Common myeloid progenitor, CD34-positive (primary cell): ENCODE data around the gene CYGB.

Source experiments
- CTCF ChIA-PET: fragments of 350-600 bp; sonication (Branson Sonifier 250); formaldehyde crosslinking; loops from one replicate; lab custom pipeline; 2021; ENCODE audit warnings: antibody characterized with exemption; lab: Charles Lee
- POLR2A ChIA-PET: fragments of 350-600 bp; sonication (Branson Sonifier 250); formaldehyde crosslinking; loops from one replicate; lab custom pipeline; 2021; ENCODE audit warnings: antibody characterized with exemption; lab: Charles Lee
- DNase-seq, 3 donors: peaks; one replicate each; pipeline versions ENCODE4 v3.0.0 to v3.0.0-alpha.2; 2013
- H3K27ac ChIP-seq, 2 experiments: 1 replicate in 1 of 2; 2 replicates in 1 of 2; pipeline ENCODE4 v1.7.0; 2013; ENCODE audit warnings: inconsistent platforms in 2 of 2, low read length in 2 of 2, mild to moderate bottlenecking in 2 of 2, low read depth in 1 of 2, moderate library complexity in 1 of 2; ENCODE audit not compliant: severe bottlenecking in 2 of 2, insufficient read depth in 1 of 2, poor library complexity in 1 of 2
- H3K27me3 ChIP-seq, 5 experiments: replicated peaks in 2 of 5; 1 replicate in 3 of 5; 2 replicates in 2 of 5; pipeline versions ENCODE4 v1.6.1 to v1.7.0; 2013; ENCODE audit warnings: low read length in 4 of 5, mild to moderate bottlenecking in 2 of 5, moderate library complexity in 2 of 5, inconsistent platforms in 1 of 5; ENCODE audit not compliant: insufficient read depth in 5 of 5, control insufficient read depth in 4 of 5
- H3K36me3 ChIP-seq, 4 experiments: 1 replicate in 2 of 4; 2 replicates in 2 of 4; pipeline versions ENCODE4 v1.6.1 to v1.7.0; 2013; ENCODE audit warnings: low read length in 3 of 4, control low read depth in 1 of 4, mild to moderate bottlenecking in 1 of 4; ENCODE audit not compliant: control insufficient read depth in 4 of 4, insufficient read depth in 4 of 4
- H3K4me1 ChIP-seq, 4 experiments: 1 replicate in 3 of 4; 2 replicates in 1 of 4; pipeline versions ENCODE4 v1.6.1 to v1.7.1; 2013; ENCODE audit warnings: low read length in 3 of 4, mild to moderate bottlenecking in 3 of 4, control low read depth in 1 of 4, inconsistent platforms in 1 of 4, moderate library complexity in 1 of 4; ENCODE audit not compliant: control insufficient read depth in 4 of 4, insufficient read depth in 4 of 4; ENCODE audit errors: control extremely low read depth in 1 of 4
- H3K4me3 ChIP-seq, 7 experiments: 1 replicate in 4 of 7; 2 replicates in 3 of 7; pipeline versions ENCODE4 v1.5.1 to v1.7.0; 2013; ENCODE audit warnings: mild to moderate bottlenecking in 7 of 7, low read length in 6 of 7, moderate library complexity in 6 of 7, inconsistent platforms in 2 of 7, low read depth in 2 of 7, control low read depth in 1 of 7; ENCODE audit not compliant: insufficient read depth in 4 of 7, control insufficient read depth in 1 of 7; ENCODE audit errors: extremely low read depth in 1 of 7
- H3K9me3 ChIP-seq, 5 experiments: 1 replicate in 4 of 5; 2 replicates in 1 of 5; pipeline versions ENCODE4 v1.6.1 to v1.7.1; 2013; ENCODE audit warnings: low read length in 4 of 5, mild to moderate bottlenecking in 2 of 5, inconsistent platforms in 1 of 5, low read depth in 1 of 5, moderate library complexity in 1 of 5; ENCODE audit not compliant: control insufficient read depth in 4 of 5, insufficient read depth in 2 of 5; ENCODE audit errors: control extremely low read depth in 1 of 5
- WGBS: methylation state at CpG from one replicate; pipeline ENCODE4 v1.1.5; 2013; ENCODE audit not compliant: insufficient coverage; 5-methylcytosine and 5-hydroxymethylcytosine counted together

The CYGB gene

DNA sequence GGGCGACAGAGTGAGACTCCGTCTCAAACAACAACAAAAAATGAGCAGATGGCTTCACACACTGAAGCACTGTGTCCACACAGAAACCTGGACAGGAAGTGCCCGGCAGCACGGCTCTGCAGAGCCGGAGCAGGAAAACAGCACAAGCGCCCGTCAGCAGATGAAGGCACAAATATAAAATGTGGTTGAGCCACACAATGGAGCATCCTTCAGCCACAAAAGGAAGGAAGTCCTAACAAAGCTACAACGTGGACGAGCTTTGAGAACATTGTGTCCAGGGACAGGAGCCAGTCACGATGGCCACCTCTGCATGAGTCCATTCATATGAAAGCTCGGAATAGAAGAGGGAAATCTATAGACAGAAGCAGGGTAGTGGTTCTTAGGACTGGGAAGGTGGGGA, 51.9 kb downstream of the CYGB start:
- H3K9me3 ChIP-seq = no peaks in the 10 kb centered on the region
- no peaks in the 10 kb centered on the region for H3K27me3 ChIP-seq
- no peaks in the 10 kb centered on the region for H3K36me3 ChIP-seq
- ChIA-PET POLR2A (interaction anchor here (0.6 kb wide), 1 partner anchor 216 kb away, joined by 3 read pairs; no protein-coding TSS in a partner anchor), CTCF (interaction anchor here (0.8 to 37.8 kb wide), 3 partner anchors 15 to 20 kb away, joined by 3 to 787 read pairs (median 3); partner anchors contain the start of genes AANAT, RHBDF2 and UBE2O)
- no peak overlapping the region for H3K4me3 ChIP-seq
- H3K27ac ChIP-seq = no peak overlapping the region
- WGBS = 48% methylated on average over 10 of the region's 11 CpGs
- no peak for DNase-seq
- H3K4me1 ChIP-seq = peaks cover 0 to 26% (median 16%) of the 10 kb centered on the region in 4 experiments

DNA sequence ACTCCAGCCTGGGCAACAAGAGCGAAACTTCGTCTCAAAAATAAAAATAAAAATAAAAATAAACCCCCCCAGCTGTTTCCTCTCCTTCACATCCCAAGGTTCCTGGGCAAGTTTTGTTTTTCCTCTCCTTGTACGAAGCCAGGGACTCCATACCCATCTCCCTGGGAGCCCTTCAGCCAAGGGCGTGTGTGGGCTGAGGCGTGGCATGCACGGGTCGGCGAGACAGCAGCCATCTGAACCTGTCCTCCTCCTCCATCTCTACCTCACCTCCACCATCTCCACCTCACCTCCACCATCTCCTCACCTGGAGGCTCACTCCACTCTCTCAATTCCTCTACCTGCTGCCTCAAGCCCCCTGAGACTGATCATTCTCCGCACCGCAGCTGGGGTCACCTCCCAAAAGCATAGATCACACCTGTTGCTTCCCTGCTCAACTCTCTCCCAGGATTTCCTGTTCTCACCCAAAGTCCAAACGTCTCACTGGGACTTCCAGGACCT, 53.2 kb downstream of the CYGB start:
- DNase-seq = no peak
- Histone ChIP-seq H3K27ac (no peak overlapping the region), H3K4me1 (peaks cover 0 to 31% (median 18%) of the 10 kb centered on the region in 4 experiments), H3K36me3 (no peaks in the 10 kb centered on the region), H3K27me3 (no peaks in the 10 kb centered on the region), H3K4me3 (no peak overlapping the region), H3K9me3 (no peaks in the 10 kb centered on the region)
- ChIA-PET CTCF (interaction anchor here (1.1 to 37.8 kb wide), 2 partner anchors 9 to 19 kb away, joined by 5 to 787 read pairs; partner anchors contain the start of genes AANAT and UBE2O), POLR2A (no interaction called here)
- 95% methylated on average over 9 of the region's 11 CpGs for WGBS

DNA sequence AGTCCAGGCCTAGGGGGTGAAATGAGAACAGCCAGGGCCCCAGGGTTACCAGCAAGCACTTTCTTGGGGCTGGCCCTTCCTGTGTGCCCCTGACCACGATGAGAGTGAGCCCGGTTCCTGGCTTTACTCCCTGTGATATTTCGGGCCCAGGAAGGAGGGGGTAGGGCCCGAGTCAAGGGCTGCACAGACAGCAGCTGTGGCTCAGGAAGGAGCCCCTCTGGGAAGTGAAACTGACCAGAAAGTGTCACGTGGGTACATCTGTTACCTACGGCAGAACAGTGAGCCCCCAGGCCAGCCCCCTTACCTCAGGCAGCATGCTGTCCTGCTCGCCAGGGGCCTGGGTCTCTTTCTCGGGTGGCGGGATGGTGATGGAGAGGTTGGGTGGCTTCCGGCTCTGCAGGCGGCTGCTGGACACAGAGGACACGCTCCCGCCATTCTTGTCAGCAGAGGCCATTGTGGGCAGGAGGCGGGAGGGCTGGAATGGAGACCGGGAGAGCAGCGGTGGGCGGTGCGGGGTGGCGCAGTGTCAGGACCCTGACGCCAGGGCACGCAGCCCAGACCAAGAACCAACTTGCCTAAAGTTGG, 56.3 kb downstream of the CYGB start:
- H3K4me3 ChIP-seq = peak overlapping the region in 4 of 7 experiments; percentile 11 to 47 (median 33)
- peaks cover 0 to 8% (median 2%) of the 10 kb centered on the region in 4 experiments for H3K36me3 ChIP-seq
- no peak overlapping the region for H3K27ac ChIP-seq
- peak in 2 of 3 donors; percentile 35 to 46 for DNase-seq
- WGBS = 70% methylated on average over 19 of the region's 21 CpGs
- no peaks in the 10 kb centered on the region for H3K27me3 ChIP-seq
- CTCF ChIA-PET = interaction anchor here (35.3 to 37.8 kb wide), 2 partner anchors 15 to 17 kb away, joined by 787 read pairs; partner anchors contain the start of genes AANAT, RHBDF2 and UBE2O
- POLR2A ChIA-PET = interaction anchor here (1.0 kb wide), 1 partner anchor 12 kb away, joined by 4 read pairs; no protein-coding TSS in a partner anchor
- peaks cover 0 to 31% (median 18%) of the 10 kb centered on the region in 4 experiments for H3K4me1 ChIP-seq
- no peaks in the 10 kb centered on the region for H3K9me3 ChIP-seq

DNA sequence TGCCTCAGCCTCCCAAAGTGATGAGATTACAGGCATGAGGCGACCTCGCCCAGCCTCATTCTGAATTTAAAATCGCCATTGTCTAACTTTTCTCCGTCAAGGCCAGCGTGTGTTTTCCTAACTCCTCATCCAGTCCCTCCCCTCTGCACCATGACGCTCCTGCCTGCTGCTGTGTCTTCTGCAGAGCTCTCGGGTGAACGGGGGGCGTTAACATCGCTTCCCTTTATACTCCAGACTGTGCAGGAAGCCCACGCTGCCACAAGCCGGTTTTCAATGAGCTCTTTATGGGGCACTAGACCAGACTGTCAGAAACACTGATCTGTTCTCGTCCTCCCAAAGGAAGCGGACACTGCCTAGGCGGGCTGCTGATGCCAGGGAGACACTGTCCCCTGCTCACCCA, 56.9 kb downstream of the CYGB start:
- H3K4me3 ChIP-seq = peak overlapping the region in 4 of 7 experiments; percentile 11 to 47 (median 33)
- CTCF ChIA-PET = interaction anchor here (35.3 to 37.8 kb wide), 2 partner anchors 15 to 18 kb away, joined by 787 read pairs; partner anchors contain the start of genes AANAT, RHBDF2 and UBE2O
- H3K36me3 ChIP-seq = peaks cover 0 to 8% (median 2%) of the 10 kb centered on the region in 4 experiments
- no peaks in the 10 kb centered on the region for H3K9me3 ChIP-seq
- H3K4me1 ChIP-seq = peaks cover 0 to 29% (median 17%) of the 10 kb centered on the region in 4 experiments
- WGBS = 43% methylated on average over 11 of the region's 15 CpGs
- POLR2A ChIA-PET = interaction anchor here (1.0 kb wide), 1 partner anchor 13 kb away, joined by 4 read pairs; no protein-coding TSS in a partner anchor
- H3K27me3 ChIP-seq = no peaks in the 10 kb centered on the region
- no peak overlapping the region for H3K27ac ChIP-seq
- peak in 2 of 3 donors; percentile 65 for DNase-seq

DNA sequence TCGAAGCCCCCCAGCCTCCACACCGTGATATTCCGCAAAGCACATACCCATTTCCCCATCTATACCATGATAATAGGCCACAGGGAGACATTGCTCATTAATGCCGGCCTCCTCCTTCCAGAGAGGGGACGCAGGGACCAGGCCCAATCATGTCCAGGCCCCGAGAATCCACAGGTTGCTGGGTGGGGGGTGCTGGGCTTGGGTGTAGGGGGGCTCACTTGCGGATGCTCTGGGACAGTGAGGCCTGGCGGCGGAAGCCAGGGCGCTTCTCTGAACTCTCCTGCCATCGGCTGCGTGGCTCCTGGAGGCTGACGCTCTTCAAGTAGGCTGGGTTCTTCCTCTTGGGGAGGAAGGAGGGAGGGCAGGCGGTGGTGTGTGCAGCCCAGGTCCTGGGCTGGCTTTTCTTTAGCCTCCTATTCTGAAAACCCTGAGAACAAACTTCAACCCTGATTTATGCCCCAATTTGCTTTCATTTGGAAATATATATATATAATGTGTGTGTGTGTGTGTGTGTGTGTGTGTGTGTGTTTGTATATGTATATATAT, 57.9 kb downstream of the CYGB start:
- H3K4me3 ChIP-seq = no peak overlapping the region
- ChIA-PET POLR2A (no interaction called here), CTCF (interaction anchor here (35.3 to 37.8 kb wide), 2 partner anchors 14 to 19 kb away, joined by 787 read pairs; partner anchors contain the start of genes AANAT, RHBDF2 and UBE2O)
- peaks cover 0 to 8% (median 2%) of the 10 kb centered on the region in 4 experiments for H3K36me3 ChIP-seq
- H3K4me1 ChIP-seq = peaks cover 0 to 25% (median 14%) of the 10 kb centered on the region in 4 experiments
- peak in 2 of 3 donors; percentile 42 to 56 for DNase-seq
- no peak overlapping the region for H3K27ac ChIP-seq
- H3K9me3 ChIP-seq = no peaks in the 10 kb centered on the region
- H3K27me3 ChIP-seq = no peaks in the 10 kb centered on the region
- WGBS = 100% methylated on average over 2 of the region's 14 CpGs

DNA sequence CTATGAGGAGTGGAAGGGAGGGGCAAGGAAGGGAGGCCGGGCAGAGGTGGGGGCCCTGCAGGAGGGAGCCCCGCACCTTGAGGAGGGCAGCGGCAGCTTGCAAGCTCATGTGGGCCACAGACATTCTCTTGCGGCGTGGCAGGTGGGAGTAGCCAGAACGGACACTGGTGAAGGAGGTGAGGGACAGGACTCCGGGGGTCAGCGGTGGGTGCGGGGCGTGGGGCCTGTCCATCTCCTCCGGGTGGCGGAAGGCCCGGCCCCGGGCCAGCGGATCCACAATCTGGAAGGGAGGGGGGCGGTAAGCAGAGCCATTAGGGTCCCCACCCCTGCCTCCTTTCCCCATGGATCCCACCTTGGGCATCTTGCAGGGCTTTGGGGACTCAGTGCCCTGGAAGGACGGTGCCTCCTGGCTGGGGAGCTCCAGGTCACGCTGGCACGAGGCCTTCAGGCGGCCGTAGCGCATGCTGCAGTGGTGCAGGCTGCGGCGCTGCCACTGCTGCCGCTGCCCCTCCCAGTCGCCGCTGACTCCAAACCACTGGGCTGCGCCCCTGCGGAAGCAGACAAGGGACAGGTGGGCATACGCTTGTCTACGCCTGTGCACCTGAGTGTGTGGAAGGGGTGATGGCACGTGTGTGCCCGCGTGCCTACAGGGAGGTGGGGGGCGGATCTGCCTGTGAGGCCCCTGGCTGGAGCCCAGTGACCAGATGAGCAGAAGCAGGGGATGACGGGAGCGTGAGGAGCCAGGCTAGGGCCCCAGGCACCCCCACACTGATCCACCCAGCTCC, 58.6 kb downstream of the CYGB start:
- Histone ChIP-seq H3K4me3 (no peak overlapping the region), H3K36me3 (peaks cover 0 to 13% (median 2%) of the 10 kb centered on the region in 4 experiments), H3K27ac (no peak overlapping the region), H3K9me3 (no peaks in the 10 kb centered on the region), H3K4me1 (peaks cover 0 to 25% (median 14%) of the 10 kb centered on the region in 4 experiments), H3K27me3 (no peaks in the 10 kb centered on the region)
- CTCF ChIA-PET = interaction anchor here (2.0 to 37.8 kb wide), 3 partner anchors 12 to 19 kb away, joined by 4 to 787 read pairs (median 787); partner anchors contain the start of genes AANAT, RHBDF2 and UBE2O
- POLR2A ChIA-PET = no interaction called here
- no peak for DNase-seq
- 97% methylated on average over 33 of the region's 37 CpGs for WGBS
